GM12892 (cell line): ENCODE data around the gene CYP2R1. TPM values are rescaled to one million over a fixed set of nuclear protein-coding genes. Genes with fewer than 3 reads are reported as not detected.

ENCODE experiments used
- DNase-seq: peaks from one replicate; pipeline ENCODE4 v3.0.0; 2011; ENCODE audit not compliant: insufficient read length
- FAIRE-seq: peaks from 2 replicates; lab custom pipeline; 2011; peaks lifted over from hg19 to GRCh38; lab: Jason Lieb, UNC
- POLR2A ChIP-seq: IDR thresholded peaks from 2 replicates; pipeline ENCODE4 v1.6.1; 2011; ENCODE audit warnings: low read depth, low read length, control low read depth
- POLR2AphosphoS5 ChIP-seq: IDR thresholded peaks from 2 replicates; pipeline ENCODE4 v1.6.1; 2011; ENCODE audit warnings: low read depth, low read length, control low read depth
- TAF1 ChIP-seq: IDR thresholded peaks from 2 replicates; pipeline ENCODE4 v1.6.1; 2011; ENCODE audit warnings: low read depth, mild to moderate bottlenecking, control low read depth, low read length, borderline replicate concordance
- polyA plus RNA-seq: library from polyadenylated mRNA; unstranded; fragments of >200 nt; gene quantifications from one replicate; pipeline ENCODE4 v1.2.1, GENCODE V29; 2012; ENCODE audit warnings: missing spikeins, inconsistent platforms; ENCODE audit not compliant: missing spikeins

CYP2R1 gene
- polyA plus RNA-seq, result 10.4 TPM

GRCh38 chr11:14892036-14892556 is at the start of gene CYP2R1:
Gene CYP2R1 (minus strand): TSS chr11:14892231. CDS start chr11:14892205, 26 bp downstream.
- DNase-seq (peak; percentile 88), FAIRE-seq (no peak)
- TF ChIP-seq POLR2A, result no peak
- TF ChIP-seq TAF1, result no peak

DNA sequence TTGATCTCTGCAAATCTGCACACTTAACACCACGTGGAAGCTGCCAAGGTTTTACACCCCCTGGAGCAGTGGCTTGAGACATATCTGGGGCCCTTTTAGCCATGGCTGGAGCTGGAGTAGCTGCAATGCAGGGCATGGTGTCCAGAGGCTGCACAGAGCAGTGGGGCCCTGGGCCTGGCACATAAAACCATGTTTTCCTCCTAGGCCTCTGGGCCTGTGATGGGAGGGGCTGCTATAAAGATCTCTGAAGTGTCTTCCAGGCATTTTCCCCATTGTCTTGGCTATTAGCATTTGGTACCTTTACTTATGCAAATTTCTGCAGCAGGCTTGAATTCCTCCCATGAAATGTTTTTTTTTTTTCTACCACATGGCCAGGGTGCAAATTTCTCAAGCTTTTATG is 46.9 kb upstream of the CYP2R1 start:
- DNase-seq, result no peak
- TF ChIP-seq POLR2A (no peak), POLR2AphosphoS5 (no peak), TAF1 (no peak)
- no peak for FAIRE-seq

GRCh38 chr11:14934641-14935351 is 42.8 kb upstream of the CYP2R1 start:
- TF ChIP-seq TAF1 (no peak), POLR2A (no peak), POLR2AphosphoS5 (no peak)

GRCh38 chr11:14932447-14932846 is 40.4 kb upstream of the CYP2R1 start:
- TF ChIP-seq POLR2A, result no peak
- no peak for TF ChIP-seq POLR2AphosphoS5
- no peak for TF ChIP-seq TAF1
- FAIRE-seq (no peak), DNase-seq (no peak)

More at GRCh38 chr11:14934641-14935351, 42.8 kb upstream of the CYP2R1 start:
- FAIRE-seq (no peak), DNase-seq (no peak)

DNA sequence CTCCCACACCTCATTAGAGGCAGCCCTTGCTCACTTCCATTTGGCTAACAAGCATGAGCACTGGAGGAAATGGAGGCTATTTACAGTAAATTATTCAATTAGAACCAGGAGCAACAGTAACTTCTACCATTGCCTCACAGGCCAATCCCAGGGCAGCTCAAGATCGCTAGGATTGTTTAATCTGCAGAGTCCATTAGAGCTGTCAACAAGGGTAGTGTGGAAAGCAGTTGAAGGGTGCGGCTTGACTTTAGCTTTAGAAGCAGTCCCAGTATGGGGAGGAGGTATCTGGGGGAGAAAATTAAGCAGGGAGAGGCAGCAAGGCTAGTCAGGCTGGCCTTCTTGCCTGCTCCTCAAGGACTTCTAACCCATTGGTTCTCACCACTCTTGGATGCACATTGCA is 38.3 kb upstream of the CYP2R1 start:
- DNase-seq (no peak), FAIRE-seq (no peak)
- TF ChIP-seq POLR2AphosphoS5 (no peak), TAF1 (no peak), POLR2A (no peak)

GRCh38 chr11:14927146-14927545 is 35.1 kb upstream of the CYP2R1 start:
- no peak for TF ChIP-seq POLR2A
- TF ChIP-seq POLR2AphosphoS5, result no peak
- no peak for FAIRE-seq

DNA sequence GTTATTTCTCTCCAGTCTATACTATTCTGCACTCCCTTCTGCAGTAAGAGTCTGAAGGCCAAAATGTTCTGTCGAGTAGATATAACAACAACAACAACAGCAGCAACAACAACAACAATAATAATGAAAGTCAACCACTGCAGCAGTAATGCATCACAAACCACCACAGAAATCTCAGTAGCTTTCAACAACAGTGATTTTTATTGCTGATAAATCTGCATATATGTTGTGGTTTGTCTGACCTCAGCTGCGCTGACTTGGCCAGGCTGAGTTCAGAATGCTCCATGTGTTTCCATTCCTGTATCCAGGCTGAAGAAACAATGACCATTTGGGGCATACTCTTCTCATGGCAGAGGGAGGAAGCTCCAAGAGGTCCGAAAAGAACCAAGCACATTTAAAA is 32.3 kb upstream of the CYP2R1 start:
- no peak for DNase-seq
- no peak for TF ChIP-seq POLR2AphosphoS5
- TF ChIP-seq TAF1, result no peak
- no peak for TF ChIP-seq POLR2A
- no peak for FAIRE-seq

More at GRCh38 chr11:14927146-14927545, 35.1 kb upstream of the CYP2R1 start:
- DNase-seq, result no peak

- TF ChIP-seq TAF1 (no peak), POLR2AphosphoS5 (no peak), POLR2A (no peak)
- no peak for DNase-seq
- FAIRE-seq, result no peak
These were observed 24.4 kb upstream of the CYP2R1 start for GRCh38 chr11:14916403-14916802.

GRCh38 chr11:14914536-14914935 is 22.5 kb upstream of the CYP2R1 start:
- TF ChIP-seq POLR2A (no peak), TAF1 (no peak), POLR2AphosphoS5 (no peak)
- FAIRE-seq, result no peak
- DNase-seq, result no peak

DNA sequence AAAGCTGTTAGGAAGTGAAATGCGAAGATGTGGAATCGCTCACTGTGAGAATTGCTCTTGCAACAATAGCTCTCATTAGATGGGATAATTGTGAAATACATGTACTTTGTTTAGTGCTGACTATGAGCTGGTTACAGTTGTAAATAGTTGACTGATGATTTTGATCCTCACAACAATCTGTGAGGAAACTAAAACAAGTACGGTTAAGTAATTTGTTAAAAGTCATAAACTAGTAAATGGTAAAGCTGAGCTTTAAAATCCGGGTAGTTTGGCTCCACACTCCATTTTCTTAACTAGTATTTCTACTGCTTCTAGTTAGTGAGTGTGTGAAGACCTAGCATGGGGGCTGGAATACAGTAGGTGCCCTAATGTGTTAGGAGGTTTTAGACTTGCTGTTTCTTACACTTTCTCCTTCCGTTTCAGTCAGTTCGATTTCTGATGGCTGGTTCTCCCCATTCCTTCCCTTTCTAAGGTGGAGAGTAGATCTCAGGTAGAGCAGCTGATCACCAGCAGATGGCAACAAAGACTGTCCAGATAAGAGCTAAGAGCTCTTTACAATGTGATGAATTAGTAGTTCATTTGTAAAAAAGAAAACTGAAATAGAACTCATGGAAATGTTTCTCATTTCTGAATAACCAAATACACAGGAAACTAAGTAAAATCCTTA is 16.3 kb upstream of the CYP2R1 start:
- DNase-seq (no peak), FAIRE-seq (peak; percentile 87)
- TF ChIP-seq TAF1 (no peak), POLR2A (no peak), POLR2AphosphoS5 (no peak)

GRCh38 chr11:14907411-14908213 is 15.6 kb upstream of the CYP2R1 start:
- FAIRE-seq (peak; percentile 94), DNase-seq (no peak)
- TF ChIP-seq POLR2AphosphoS5, result no peak
- no peak for TF ChIP-seq POLR2A
- no peak for TF ChIP-seq TAF1

GRCh38 chr11:14906993-14907392 is 15.0 kb upstream of the CYP2R1 start:
- DNase-seq (no peak), FAIRE-seq (no peak)
- no peak for TF ChIP-seq POLR2A
- TF ChIP-seq POLR2AphosphoS5, result no peak
- no peak for TF ChIP-seq TAF1
